Mucosa of rectum (tissue), 2 donors: ENCODE measurements around the gene GPR85.
"Not testable (repeated sequence)": the region's sequence is repeated elsewhere in the genome, so short reads cannot be mapped to it uniquely, and the experiment has no call there.

Experiments
- H3K27ac ChIP-seq, 2 donors: one replicate each; pipeline ENCODE4 v1.7.0; 2013; ENCODE audit warnings: inconsistent platforms in 2 of 2, low read depth in 2 of 2, low read length in 2 of 2
- H3K27me3 ChIP-seq, 2 donors: one replicate each; pipeline ENCODE4 v1.7.0; 2013; ENCODE audit warnings: low read length in 2 of 2; ENCODE audit not compliant: control insufficient read depth in 2 of 2, insufficient read depth in 2 of 2
- H3K36me3 ChIP-seq, 2 donors: one replicate each; pipeline ENCODE4 v1.7.0; 2013; ENCODE audit warnings: low read length in 2 of 2; ENCODE audit not compliant: control insufficient read depth in 2 of 2, insufficient read depth in 2 of 2
- H3K4me1 ChIP-seq, 2 donors: one replicate each; pipeline ENCODE4 v1.7.0; 2013; ENCODE audit warnings: low read length in 2 of 2, mild to moderate bottlenecking in 1 of 2; ENCODE audit not compliant: control insufficient read depth in 2 of 2, insufficient read depth in 2 of 2
- H3K4me3 ChIP-seq, 2 donors: one replicate each; pipeline ENCODE4 v1.7.0; 2013; ENCODE audit warnings: low read length in 2 of 2
- H3K9ac ChIP-seq, 2 donors: one replicate each; pipeline ENCODE4 v1.7.0; 2013; ENCODE audit warnings: low read length in 2 of 2, low read depth in 1 of 2, mild to moderate bottlenecking in 1 of 2
- H3K9me3 ChIP-seq, 2 donors: one replicate each; pipeline ENCODE4 v1.7.0; 2013; ENCODE audit warnings: low read length in 2 of 2; ENCODE audit not compliant: control insufficient read depth in 2 of 2
- donor health status: healthy.
- donor health status: Normal muscosa, but diverticular disease.

Gene GPR85

DNA sequence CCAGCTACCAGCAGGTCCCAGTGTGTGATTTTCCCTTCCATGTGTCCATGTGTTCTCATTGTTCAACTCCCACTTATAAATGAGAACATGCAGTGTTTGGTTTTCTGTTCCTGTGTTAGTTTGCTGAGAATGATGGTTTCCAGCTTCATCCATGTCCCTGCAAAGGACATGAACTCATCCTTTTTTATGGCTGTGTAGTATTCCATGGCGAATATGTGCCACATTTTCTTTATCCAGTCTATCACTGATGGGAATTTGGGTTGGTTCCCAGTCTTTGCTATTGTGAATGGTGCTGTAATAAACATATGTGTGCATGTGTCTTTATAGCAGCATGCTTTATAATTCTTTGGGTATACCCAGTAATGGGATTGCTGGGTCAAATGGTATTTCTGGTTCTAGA, 37.4 kb downstream of the GPR85 start:
- H3K36me3 ChIP-seq, H3K4me3 ChIP-seq, H3K9me3 ChIP-seq, H3K4me1 ChIP-seq, H3K27me3 ChIP-seq, H3K27ac ChIP-seq, H3K9ac ChIP-seq: not testable (repeated sequence)

GRCh38 chr7:113046453-113046852, 40.2 kb downstream of the GPR85 start:
- H3K27me3 ChIP-seq, result no peaks in the 10 kb centered on the region
- H3K27ac ChIP-seq, result no peak overlapping the region
- no peak overlapping the region for H3K4me3 ChIP-seq
- no peak overlapping the region for H3K9ac ChIP-seq
- no peaks in the 10 kb centered on the region for H3K9me3 ChIP-seq
- no peaks in the 10 kb centered on the region for H3K36me3 ChIP-seq
- no peaks in the 10 kb centered on the region for H3K4me1 ChIP-seq

GRCh38 chr7:113045379-113045778, 41.2 kb downstream of the GPR85 start:
- H3K4me1 ChIP-seq, result no peaks in the 10 kb centered on the region
- no peak overlapping the region for H3K9ac ChIP-seq
- no peak overlapping the region for H3K4me3 ChIP-seq
- H3K27me3 ChIP-seq, result no peaks in the 10 kb centered on the region
- no peaks in the 10 kb centered on the region for H3K36me3 ChIP-seq
- no peak overlapping the region for H3K27ac ChIP-seq
- H3K9me3 ChIP-seq, result no peaks in the 10 kb centered on the region

GRCh38 chr7:113044394-113044793, 42.2 kb downstream of the GPR85 start:
- Histone ChIP-seq H3K9me3 (no peaks in the 10 kb centered on the region), H3K9ac (no peak overlapping the region), H3K4me3 (no peak overlapping the region), H3K27ac (no peak overlapping the region), H3K36me3 (no peaks in the 10 kb centered on the region), H3K27me3 (no peaks in the 10 kb centered on the region), H3K4me1 (no peaks in the 10 kb centered on the region)

DNA sequence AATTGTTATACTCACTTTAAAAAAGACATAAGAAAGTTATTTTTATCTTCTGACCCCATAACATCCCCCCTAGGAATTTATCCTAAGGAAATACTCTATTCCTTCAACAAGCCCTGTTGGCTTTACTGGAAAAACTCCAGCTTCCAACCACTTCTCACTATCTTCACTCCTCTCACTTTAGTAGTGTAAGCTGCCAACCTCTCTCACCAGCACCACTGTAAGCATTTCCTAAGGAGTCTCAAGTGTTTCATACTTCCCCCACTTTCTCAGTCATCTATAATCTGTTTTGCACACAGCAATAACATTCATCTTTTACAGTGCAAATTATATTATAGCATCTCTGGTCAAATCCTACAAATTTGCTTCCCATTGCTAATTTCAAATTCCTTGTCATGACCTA, 45.8 kb downstream of the GPR85 start:
- H3K9ac ChIP-seq, result no peak overlapping the region
- H3K4me3 ChIP-seq, result no peak overlapping the region
- no peaks in the 10 kb centered on the region for H3K4me1 ChIP-seq
- H3K27ac ChIP-seq, result no peak overlapping the region
- H3K36me3 ChIP-seq, result no peaks in the 10 kb centered on the region
- H3K9me3 ChIP-seq, result no peaks in the 10 kb centered on the region
- H3K27me3 ChIP-seq, result no peaks in the 10 kb centered on the region

DNA sequence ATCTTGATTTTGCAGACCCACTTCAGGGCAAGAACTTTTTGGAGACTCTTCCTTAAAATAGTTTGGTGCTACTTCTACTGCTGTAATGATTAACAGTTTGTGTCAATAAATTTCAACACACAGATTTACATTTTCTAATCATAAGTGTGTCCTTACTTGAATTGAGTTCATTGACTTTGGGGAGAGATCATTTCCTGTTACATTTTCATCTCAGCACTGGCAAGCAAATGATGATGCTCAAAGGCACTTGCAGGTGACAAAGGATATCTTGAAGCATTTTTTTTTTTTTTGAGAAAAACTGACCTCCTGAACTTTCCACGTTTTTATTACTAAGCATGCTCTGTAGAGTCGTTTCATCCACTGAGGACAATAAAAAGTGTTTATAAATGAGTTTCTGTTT, 52.7 kb downstream of the GPR85 start:
- Histone ChIP-seq H3K4me1 (no peaks in the 10 kb centered on the region), H3K36me3 (no peaks in the 10 kb centered on the region), H3K4me3 (no peak overlapping the region), H3K27me3 (no peaks in the 10 kb centered on the region), H3K9ac (no peak overlapping the region), H3K27ac (no peak overlapping the region), H3K9me3 (no peaks in the 10 kb centered on the region)
